ENCODE data around the gene KIAA1614.
"Not testable (repeated sequence)": the region's sequence is repeated elsewhere in the genome, so short reads cannot be mapped to it uniquely, and the experiment has no call there.

The KIAA1614 gene

GRCh38 chr1:180946541-180947498, 34.1 kb downstream of the KIAA1614 start:
- no peak for DNase-seq

- DNase-seq, result no peak
These were observed 34.8 kb downstream of the KIAA1614 start for GRCh38 chr1:180947499-180947885.

DNA sequence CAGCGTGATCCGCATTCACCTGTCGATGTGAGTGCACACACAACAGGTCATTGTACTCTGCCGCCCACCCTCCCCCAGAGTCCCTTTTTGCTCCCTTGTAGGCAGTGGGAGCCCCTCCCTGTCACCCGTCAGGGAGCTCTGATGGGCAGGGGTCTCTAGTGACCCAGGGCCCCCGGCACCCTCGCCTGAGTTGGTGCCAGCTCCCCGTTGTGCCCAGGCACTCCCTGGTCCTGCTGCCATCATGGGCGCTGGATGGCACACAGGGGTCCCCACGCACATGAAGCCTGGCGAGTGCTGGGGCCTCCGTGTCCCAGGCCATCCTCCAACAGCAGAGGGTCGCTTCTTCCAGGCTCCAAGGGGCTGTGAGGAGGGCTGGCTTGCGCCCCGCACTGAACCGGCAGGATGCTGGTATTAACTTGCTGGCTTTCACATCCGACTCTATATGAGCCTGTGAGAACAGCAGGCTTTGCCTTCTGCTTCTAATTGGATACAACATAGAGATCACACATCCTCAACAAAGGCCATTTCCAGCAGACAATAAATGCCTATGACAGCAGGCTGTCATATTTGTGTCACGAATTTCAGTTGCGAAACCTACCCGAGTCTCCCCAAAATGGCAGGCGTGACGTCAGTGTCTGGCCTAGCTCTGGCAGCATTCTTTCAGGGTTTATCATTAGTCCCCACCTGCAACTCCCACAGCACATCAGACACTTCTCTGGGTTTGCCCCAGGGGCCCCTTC, 35.4 kb downstream of the KIAA1614 start:
- no peak for DNase-seq

GRCh38 chr1:180948641-180949615, 36.2 kb downstream of the KIAA1614 start:
- DNase-seq, result no peak

DNA sequence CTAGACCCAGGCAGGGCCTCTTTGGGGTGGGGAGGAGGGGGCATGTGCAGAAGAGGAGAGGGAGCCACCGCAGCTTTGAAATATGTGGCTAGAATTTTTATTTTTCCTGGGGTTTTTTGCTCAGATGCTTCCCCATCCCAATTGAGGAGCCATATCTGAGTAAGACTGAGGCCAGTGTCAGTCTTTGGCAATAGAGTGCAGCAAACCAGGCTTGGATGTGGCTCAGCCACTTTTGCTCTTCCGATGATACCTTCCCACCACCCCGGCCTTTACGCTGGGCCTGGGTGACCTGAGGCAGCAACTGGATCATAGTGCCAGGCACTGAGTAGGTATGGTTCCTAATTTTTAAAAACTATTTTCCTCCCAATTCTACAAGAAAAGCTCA, 36.9 kb downstream of the KIAA1614 start:
- no peak for DNase-seq

DNA sequence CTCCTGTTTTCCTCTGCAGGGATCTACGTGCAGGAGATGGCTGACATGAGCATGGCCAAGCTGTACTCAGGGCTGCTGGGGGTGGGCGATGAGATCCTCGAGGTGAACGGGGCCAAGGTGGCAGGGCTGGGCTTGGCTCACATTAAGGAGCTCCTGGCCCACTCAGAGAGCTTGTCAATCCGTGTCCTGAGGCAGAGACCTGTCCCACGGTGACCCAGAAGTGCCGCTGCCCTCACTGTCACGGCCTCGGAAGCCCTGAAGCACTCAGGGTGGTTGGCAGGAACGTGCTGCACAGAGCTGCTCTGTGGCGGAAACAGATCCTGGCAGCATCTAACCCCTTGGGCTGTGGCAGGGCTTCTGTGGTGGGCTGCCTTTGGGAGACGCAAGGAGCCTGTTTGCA, 37.6 kb downstream of the KIAA1614 start:
- no peak for DNase-seq

- DNase-seq, result no peak
These were observed 38.6 kb downstream of the KIAA1614 start for GRCh38 chr1:180951186-180951745.

DNA sequence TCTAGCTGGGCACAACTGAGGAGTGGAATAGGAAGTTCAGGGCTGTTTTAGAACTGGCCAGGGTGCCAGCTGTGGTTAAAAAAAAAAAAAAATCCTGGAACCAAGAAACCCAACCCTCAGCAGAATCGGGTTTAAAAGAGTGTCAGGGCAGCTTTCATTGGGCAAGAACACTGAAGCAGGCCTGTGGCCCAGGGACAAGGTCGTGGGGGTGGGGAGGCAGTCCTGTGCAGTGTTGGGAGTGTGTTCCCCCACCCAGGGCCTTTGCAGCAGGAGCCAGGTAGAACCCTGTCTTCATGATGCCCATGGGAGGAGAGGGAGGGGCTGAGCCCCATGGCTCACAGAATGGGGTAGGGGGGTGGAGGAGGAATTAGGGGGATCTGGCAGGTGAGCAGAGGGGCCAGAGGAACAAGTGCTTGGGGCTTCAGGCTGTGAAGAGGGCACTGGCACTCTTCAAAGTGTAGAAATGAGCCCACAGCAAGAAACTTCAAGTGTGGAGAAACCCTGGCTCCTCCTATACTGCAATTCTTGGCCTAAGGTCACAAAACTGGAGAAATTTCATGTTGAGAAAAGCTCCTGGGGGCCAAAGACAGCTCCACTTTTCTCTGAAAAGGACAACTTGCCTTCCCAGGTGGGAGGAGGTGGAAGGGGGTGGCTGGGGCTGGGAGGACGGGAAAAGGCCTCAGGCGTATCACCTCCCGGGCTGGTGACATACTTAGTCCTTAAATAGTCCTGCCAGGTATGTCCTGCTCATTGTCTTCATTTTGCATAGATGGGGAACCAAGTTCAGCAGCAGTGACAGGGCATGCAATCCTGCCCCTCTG, 39.3 kb downstream of the KIAA1614 start:
- no peak for DNase-seq

DNA sequence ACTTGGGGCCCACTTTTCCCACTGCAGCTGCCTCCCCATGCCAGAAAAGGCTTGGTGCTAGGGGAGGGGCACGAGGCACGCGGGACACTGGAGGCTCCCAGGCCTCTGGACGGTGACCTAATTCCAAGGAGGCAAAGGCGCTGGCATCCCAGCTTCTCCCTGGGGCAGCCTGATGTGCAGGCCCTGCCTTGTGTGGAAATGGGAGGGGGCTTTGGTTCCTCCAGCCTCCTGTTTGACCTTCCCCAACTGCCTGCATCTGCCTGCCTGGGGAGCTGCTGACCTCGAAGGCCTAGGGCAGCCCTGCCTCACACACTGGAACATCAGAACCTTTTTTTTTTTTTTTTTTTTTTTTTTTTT, 39.9 kb downstream of the KIAA1614 start:
- DNase-seq, result no peak

DNA sequence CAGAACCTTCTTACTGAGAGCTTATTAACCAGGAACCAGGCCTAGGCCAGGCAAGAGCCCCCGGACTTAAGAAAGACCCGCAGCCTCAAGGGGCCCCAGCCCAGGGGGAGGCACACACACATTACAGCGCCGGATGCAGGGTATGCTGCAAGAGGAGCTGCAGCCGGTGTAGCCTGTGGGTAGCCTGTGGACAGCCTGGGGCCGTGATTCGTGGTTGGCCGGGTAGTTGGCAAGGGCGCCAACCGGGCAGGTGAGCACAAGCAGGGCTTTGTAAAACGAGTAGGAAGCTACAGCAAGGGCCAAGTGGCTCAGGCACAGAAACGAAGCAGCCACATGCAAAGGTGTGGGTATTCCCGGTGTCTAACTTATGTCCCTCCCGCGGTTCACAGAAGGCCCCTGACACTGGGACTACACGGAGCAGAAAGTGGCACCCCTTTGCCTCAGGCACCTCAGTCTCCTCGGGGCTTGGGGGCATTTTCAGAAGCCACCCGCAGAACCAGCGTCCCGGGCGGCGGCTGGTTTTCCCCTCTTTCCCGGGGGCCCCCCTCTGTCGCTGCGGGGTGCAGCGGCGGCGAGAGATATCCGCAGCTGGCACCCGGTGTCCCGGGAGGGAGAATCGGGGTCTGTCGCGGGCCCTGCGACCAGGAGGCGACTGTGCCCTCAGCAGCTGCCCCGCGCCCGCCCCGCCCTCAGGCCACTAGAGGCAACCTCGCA, 40.8 kb downstream of the KIAA1614 start:
- DNase-seq, result no peak

DNA sequence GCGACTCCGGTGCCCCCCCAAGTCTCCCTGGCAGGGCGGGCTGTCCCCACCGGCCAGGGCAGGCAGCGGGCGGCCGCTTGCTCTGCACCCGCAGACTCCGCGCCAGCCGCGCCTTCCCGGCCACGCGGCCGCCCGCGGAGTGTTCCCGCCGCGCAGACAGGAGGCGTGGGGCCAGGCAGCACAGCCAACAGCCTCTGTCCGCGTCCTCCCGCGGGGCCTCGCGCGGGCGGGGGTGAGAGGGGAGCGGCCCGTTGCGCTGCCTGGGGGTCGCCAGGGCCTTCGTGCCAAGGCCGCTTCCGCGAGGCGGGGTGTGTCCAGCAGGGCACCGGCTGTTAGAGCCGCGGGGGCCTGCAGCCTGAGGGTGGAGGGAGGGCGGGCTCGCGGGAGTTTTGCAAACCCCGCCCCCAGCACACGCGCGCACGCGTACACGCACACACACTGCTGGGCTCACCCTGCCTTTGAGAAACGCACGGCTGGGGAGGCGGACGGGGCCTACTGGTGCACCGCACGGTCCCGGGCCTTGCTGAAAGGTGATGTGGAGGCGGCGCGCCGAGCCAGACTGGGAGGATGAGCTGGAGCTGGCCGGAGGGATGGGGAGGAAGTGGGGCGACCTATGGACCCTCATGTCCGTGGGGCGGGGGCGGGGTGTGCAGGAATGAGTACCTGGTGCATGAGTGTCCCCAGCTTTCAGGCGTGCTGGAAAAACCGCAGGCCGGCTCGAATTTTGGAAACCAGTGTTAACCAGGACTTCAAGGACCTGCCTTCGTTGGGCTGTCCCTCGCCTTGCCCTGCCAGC, 41.5 kb downstream of the KIAA1614 start:
- DNase-seq, result no peak

DNA sequence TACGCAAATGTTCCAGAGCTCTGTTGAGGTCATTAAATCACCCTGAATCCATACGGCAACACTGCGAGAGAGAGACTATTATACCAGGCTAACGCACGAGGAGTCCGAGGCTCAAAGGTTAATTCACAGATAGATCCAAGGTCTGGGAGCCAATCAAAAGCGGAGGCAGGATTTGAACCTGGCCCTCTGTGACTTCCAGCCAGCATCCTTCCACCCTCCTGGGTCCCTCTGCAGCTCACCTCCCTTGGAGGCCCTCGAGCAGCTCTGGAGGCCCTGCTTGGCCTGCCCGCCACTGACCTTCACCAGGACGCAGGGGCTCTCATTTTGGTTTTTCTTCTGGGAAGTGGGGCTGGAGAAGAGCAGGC, 42.1 kb downstream of the KIAA1614 start:
- DNase-seq, result no peak

GRCh38 chr1:180956028-180956640, 43.4 kb downstream of the KIAA1614 start:
- DNase-seq, result peak; percentile 94

GRCh38 chr1:180959620-180960019, 46.9 kb downstream of the KIAA1614 start:
- not testable (repeated sequence) for DNase-seq

DNA sequence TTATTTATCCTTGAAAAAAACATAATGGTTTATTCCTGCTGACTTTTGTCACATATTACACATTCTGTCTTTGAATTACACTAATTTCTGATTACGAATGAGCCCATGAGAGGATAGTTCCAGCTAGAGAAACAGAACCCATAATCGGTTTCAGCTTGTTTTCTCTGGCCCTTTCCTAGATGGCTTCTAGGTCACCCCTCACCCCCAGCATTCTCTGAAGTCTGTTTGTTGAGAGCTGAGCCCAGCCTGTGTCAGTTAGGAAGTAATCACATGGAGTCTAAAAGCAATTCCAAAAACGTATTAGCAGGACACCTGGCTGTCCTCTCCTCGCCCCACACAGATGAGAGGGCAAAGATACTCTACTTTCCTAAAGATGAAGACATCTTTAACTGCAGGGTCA, 48.9 kb downstream of the KIAA1614 start:
- no peak for DNase-seq

GRCh38 chr1:180962178-180962577, 49.5 kb downstream of the KIAA1614 start:
- DNase-seq, result no peak

DNA sequence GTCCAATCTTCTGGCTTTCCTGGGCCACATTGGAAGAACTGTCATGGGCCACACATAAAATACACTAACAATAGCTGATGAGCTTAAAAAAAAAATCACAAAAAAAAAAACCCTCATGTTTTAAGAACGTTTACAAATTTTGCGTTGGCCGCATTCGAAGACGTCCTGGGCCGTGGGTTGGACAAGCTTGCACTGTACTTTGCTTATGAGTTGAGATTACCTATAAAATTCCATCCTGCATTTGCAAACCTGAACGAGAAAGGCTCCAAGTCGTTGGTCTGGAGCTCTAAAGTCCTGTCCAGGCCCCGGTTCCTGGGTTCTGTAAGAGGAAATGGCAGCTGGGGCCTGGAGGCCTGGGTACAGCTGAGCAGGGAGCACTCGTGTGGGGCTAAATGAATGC, 51.4 kb downstream of the KIAA1614 start:
- no peak for DNase-seq

GRCh38 chr1:180964595-180964994, 51.9 kb downstream of the KIAA1614 start:
- no peak for DNase-seq

DNA sequence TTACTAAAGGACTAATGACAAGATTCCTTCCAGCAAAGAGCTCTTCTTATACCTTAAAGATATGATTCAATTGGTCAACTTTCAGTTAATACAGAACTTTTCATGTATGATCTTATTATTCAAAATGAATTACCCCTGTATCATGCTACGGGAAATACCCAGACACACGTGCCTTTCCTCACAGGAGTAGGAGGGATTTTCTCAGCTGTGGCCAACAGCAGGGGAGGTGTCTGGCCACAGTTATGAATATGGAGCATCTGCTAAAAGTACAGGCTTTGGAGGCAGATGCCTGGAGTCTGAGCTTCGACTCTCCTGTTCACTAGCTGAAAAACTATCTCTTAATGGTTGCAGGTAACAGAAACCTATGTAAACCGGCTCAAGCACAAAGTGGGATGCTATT, 53.6 kb downstream of the KIAA1614 start:
- DNase-seq, result no peak
